Stimulated activated CD4-positive, alpha-beta T cell treated with anti-CD3 and anti-CD28 coated beads, TNF-alpha, amount 100 ng/mL, for 24 hours (primary cell): ENCODE data around the gene RAB6A.

Experiments used
- DNase-seq, 3 experiments: peaks; one replicate each; pipeline ENCODE4 v3.0.0-alpha.2; 2020; ENCODE audit warnings: low read depth in 3 of 3

RAB6A gene

DNA sequence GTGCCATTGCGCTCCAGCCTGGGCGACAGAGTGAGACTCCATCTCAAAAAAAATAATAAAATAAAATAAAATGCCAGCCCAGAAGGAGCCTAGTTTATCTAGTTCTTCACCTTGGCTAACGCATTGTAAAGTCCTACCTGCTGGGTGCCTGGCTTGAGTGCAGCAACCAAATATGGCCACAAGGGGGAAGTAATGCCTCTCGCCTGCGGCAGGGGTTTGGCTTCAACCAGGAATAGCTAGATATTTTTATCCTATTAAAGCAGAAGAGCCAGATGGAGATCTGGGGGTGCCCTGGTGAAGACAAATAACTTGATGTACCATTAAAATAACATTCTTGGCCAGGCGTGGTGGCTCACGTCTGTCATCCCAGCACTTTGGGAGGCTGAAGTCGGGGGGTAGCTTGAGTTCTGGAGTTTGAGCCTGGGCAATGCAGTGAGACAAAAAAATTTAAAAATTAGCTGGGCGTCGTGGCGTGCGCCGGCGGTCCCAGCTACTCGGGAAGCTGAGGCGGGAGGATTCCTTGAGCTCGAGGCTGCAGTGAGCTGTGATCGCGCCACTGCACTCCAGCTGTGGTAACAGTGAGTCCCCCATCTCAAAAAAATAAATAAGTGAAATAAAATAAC lies 135.1 kb downstream of the RAB6A start:
- DNase-seq, result peak; percentile 31 to 60 (median 57)
